ENCODE measurements around the gene BRSK1.

BRSK1 gene

DNA sequence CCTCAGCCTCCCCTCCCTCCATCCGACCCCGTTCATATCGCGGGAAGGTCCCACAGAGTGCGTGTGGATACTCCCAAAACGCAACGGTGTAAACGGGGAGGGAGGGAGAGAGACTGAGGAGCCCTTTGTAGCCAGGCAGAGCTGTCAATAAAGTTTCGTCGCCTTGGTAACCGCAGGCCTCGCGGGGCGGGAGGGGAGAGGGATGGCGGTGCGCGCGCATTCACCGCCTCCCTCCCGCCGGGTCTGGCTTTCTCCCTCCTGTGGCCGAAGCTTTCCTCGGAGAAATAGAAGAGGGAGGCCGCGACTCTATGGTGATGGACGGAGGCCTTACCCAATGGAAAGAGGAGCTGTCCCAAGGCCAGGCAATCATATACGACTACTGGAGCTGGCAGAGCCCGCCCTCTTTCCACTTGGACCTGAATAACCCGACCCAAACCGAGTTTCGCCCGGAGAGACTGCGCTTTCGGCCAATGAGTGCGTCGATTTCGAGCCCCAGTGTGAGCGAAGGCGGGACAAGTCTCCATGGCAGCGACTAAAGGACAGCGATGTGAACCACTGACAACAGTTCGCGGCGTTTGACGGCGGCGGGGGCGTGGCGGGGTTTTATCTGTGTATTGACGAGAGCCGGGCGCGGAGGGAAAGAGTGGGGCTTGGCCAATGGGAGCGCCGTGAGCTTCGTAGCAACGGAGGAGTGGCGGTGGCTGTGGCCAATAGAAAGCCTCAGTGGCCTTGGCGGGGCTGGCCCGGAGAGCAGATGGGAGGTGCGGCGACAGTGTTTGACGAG lies 55.5 kb downstream of the BRSK1 start, which contains the start of gene KMT5C:
TSS of gene KMT5C (plus strand) at position 772 of the 784 bp plus-strand sequence. CDS start 2,061 bp downstream, outside the sequence.
- peak; percentile 100 for DNase-seq

DNA sequence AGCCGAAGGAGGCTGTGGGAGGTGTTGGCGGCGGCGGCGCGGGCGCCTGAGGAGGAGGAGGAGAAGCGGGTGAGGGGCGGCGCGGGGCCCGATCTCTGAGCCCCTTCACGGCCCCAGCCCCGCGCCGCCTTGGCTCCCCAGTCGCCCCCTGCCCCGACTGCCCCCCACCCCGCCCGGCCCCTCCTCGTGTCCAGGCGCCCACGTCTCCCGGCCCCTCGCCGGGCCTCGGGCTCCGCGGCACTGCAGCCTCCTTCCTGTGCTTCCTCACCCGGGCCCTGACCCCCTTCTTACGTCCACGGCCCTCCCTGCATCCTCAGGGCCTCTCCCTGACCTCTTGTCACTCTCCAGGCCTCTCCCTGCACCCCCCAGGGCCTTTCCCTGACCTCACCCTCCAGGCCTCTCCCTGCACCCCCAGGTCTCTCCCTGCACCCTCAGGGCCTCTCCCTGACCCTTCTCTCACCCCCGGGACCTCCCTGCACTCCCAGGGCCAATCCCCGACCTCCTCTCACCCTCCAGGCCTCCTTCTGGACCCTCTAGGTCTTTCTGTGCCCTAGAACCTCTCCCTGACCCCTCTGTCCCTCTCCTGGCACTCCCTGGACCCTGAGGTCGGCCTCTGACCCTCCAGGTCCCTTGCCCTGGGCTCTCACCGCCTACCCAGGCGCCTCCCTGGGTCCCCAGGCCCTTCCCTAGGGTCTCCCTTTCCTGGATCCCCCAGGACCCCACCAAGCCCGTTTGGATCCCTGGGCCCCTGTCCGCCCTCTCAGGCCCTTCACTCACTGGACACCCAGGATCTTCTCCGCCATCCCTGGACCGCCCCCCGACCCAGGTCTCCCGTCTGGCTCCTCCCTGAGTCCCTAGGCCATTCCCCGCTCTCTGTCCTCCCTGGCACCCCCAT lies 56.3 kb downstream of the BRSK1 start:
- DNase-seq, result no peak

DNA sequence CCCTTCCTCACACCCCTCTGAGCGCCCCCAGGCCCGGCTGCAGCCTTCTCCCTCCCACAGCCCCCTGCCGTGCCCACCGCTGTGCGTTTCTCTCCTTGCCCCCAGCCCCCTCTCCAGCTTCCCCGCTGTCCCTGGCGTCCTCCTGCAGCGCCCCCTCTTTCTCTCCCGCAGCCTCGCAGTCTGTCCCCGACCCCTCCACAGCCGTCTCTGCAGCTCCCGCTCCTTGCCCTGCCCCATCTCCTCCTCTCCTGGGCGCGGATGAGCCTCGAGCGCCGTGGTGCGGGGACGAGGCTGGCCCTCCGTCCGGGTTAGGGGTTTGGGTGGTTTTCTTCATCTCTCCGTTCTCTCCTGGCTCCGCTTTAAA lies 57.0 kb downstream of the BRSK1 start:
- no peak for DNase-seq

DNA sequence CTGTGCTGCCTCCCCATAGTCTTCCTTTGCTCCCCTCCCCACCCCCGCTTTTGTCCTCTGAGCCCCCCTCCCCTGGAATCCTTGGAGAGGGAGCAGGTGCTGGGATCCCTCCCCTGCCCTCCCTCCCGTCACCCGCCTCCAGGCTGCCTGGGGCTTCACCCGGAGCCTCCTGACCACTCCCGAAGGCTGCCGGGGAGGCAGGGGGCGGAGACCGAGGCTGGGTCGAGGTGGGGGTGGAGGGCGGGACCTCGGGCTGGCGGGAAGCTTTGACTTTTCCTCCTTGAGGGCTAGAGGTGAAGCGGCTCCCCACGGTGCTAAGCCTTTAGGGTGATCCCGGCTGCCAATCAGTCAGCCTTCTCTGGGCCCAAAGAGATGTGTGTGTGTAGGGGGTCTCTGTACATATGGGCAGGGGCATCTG lies 57.4 kb downstream of the BRSK1 start:
- DNase-seq, result peak; percentile 64

DNA sequence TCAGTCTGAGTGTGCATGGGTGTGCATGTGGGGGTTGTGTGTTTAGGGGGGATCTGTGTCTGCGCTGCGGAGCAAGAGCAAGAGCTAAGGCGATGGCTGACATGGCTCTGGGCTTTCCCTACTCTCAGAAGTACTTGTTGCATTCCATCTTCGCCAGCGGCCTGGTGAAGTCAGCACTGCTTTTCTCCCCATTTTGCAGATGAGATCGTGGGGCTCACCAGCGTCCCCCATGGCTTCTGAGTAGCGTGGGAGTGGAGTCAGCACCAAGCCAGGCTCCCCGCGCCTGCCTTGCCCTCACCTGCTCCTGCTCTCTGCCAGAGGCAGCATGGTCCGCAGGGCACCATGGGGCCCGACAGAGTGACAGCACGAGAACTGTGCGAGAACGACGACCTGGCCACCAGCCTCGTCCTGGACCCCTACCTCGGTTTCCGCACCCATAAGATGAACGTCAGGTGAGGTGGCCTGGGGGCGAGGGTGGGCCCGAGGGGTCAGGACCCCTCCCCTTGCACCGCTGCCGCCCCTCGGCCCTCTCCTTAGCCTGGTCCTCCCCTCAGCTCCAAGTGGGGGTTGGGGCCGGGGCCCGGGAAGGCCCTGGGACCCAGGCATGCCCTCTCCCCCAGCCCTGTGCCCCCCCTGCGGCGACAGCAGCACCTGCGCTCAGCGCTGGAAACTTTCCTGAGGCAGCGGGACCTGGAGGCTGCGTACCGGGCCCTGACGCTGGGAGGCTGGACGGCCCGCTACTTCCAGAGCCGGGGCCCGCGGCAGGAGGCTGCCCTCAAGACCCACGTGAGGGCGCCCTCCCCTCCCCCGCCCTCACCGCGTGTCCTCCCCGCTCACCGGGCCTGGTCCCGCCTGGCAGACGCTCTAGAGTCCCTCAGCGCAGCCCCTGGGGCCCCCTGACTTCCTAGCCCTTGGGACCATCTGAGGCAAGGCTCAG lies 58.1 kb downstream of the BRSK1 start:
- DNase-seq, result no peak

DNA sequence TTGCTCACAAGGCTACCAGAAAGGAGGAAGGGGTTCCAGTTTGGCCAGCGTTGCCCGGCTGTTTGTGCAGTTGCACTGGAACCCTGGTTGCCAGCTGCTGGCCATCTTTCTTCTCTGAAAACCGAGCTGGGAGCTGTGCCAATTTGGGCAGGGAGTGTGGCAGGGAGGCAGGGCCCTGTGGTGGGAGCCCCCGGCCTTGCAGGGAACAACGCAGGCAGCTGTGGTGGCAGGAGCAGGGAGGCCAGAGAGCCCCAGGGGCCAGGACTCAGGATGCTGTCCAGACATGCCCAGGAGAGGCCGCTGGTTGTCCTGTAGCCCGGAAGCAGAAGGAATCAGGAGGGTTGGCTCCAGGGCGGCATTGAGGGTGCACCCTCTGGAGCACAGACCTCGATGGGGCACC lies 60.6 kb downstream of the BRSK1 start:
- DNase-seq, result no peak

DNA sequence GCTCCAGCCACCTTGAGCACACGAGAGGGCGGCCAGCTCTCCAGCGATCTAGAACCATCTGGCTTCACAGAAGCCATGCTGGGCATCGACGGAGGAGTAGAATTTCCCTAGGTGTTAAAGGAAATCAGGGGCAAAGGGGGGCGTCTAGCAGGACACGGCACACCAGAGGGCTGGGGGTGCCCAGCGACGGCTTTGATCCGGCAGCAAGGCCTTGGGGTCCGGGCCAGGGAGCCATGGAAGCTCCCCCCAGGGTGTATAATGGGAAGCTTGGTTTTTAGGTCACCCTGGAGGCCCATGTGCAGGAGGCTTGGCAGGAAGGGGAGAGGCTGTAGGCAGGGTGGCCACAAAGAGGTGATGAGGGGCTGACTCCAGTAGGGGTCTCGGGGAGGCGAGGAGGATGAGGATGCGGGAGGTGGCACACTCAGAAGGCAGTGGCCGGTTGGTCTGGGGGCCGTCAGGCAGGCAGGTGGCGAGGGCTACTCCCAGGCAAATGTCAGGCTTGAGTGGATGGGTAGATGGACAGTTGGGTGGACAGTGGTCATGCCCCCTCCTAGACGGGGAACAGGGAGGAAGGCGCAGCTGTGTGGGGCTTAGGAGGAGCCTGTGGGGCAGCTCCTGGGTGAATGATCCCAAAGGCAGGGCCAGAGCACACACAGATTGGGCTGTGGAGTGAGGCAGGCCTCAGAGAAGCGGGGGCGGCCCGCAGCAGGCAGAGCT lies 61.5 kb downstream of the BRSK1 start:
- DNase-seq, result no peak

DNA sequence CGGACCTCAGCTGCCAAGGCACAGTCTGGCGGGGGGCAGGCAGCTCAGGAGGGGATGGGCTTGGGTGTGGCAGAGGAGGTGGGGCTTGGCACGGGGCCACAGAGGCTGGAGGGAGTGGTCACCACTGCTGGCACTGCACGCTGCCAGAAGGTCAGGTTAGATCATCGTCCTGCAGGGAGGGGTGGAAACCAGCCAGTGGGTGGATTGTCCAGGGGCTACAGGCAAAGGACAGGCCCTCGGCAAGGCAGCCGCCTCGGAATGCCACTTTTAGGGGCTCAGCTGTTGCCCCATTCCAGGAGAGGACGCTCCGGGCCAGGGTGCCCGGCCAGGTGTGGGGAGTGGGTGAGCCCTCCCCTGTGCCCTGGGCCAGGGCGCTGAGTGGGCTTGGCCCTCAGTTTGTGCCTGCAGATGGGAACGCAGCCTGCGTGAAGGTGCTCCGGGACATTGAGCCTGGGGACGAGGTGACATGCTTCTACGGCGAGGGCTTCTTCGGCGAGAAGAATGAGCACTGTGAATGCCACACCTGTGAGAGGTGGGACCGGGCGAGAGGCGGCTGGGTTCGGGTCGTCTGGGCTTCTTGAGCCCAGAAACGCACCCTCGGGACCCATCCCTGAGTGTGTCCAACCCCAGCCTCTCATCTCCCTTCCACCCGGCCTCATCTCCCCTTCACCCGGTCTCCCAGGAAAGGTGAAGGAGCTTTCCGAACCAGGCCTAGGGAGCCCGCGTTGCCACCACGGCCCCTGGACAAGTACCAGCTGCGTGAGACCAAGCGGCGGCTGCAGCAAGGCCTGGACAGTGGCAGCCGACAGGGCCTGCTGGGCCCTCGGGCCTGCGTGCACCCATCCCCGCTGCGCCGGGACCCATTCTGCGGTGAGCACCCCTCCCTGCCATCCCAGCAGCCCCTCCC lies 62.3 kb downstream of the BRSK1 start:
- no peak for DNase-seq

DNA sequence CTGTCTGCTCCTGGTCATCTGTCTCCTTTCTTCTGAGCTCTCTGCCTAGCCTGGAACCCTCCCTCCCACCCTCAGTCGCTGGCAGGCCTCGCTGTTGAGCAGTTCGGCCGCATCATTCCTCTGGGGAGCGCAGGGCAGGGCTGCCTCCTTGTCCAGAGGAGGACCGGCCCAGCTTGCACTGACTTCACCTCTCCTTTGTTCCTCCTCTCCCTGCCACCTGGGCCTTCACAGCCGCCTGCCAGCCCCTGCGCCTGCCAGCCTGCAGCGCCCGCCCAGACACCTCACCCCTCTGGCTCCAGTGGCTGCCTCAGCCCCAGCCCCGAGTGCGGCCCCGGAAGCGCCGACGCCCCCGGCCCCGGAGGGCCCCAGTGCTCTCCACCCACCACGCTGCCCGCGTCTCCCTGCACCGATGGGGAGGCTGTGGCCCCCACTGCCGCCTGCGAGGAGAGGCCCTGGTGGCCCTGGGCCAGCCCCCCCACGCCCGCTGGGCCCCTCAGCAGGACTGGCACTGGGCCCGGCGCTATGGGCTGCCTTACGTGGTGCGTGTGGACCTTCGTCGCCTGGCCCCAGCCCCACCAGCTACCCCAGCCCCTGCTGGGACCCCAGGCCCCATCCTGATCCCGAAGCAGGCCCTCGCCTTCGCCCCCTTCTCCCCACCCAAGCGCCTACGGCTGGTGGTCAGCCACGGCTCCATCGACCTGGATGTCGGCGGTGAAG lies 63.1 kb downstream of the BRSK1 start:
- no peak for DNase-seq

DNA sequence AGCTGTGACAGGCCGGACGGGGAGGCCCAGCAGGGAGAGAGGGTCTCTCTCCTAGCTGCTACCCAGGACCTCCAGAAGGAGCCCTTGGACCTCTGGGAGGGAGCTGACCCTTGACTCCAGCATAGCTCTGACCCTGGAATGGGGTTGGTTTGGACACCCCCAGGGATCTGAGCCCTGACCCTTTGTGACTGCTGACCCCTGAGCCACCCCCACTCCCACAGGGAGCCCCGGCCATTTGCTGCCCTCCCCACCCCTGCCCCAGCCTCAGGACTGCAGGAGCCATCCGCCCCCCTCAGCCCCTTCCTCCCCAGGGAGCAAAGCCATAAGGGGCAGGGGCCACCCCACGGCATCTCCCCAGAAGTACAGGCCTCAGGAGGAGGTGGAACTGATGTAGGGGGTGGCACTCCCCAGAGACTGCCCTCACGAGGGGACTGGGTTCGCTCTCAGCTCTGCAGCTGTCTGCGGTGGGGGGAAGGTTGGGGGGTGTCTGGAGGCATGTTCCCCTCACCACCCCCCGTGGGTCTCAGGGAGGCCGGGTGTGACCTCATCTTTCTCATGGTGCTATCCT lies 63.7 kb downstream of the BRSK1 start:
- no peak for DNase-seq

DNA sequence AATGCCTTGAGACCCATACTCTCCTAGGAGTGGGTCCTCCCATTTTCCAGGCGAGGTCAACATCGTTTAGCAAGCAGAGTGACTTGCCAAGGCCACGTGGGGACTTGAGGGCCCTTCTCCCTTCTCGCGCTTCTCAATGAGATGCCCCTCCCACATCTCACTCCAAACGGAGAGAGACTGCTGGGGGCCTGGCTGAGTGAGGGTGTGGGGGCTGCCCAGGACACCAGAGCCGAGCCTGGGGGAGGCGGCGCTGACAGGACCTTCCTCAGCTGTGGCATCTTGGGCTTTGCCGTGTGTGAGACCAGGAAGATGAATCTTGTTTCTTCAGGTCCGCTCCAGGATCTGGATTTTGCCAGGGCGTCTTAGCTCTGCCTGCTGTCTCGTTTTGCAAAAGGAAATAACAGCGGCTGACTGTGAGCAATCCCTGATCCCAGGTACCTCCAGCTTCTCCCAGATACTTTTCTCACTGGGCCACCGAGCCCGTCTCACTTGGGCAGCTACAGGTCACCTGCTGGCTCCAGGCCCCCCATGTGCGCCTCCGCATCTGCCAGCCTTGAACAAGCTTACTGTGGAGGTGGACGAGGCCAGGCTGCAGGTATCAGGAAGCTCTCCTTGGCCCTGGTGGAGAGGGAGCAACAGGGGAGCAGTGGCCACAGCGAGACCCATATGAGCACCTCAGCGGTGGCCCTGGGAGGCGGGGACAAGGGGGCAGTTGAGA lies 64.7 kb downstream of the BRSK1 start:
- DNase-seq, result no peak

DNA sequence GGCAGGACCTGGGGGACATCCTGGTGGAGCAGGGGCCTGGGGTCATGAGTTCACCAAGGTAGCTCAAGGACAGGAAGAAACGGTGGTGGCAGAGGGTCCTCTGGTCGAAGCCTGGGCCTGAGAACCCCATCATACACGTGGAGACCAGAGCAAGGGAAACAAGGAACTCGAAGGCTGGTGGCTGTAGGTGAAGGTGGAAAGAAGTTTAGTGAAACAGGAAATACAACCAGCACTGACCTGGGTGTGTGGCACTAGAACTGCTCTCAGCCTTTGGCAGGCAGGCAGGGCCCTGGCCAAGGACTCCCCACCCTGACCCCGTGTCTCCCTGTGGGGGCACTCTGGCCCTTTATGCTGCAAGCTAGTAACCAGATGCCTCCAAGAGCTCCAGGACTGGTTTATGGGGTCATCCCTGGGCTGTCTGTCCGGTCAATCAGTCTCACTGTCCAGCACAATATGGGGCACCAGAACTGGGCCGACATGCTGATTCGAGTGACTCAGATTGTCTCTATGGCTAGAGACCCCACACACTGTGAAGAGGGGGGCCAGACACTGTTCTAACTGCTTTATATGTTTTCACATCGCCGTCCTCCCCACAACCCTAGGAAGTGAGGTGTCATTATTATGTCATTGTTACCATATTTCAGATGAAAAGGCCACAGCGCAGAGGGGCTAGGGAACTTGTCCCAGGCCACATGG lies 67.0 kb downstream of the BRSK1 start:
- DNase-seq, result no peak

DNA sequence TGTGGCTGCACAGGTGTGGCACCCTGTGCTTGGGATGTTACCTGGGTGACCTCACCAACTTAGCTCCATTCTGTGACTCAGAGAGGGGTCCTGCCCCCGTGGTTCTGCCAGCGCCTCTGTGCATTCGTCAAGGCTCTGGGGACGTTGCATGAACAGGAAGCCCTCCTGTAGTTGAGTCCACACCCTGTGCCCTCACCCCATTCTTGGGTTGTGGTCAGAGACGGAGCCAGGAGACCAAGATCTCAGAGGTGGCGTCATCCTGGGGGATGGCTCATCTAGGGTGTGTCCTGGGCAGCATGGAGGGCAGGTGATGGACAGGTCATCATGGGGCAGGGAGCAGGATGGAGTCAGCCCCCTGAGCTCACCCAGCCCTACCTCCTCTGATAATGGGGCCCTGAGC lies 68.2 kb downstream of the BRSK1 start:
- DNase-seq, result no peak

DNA sequence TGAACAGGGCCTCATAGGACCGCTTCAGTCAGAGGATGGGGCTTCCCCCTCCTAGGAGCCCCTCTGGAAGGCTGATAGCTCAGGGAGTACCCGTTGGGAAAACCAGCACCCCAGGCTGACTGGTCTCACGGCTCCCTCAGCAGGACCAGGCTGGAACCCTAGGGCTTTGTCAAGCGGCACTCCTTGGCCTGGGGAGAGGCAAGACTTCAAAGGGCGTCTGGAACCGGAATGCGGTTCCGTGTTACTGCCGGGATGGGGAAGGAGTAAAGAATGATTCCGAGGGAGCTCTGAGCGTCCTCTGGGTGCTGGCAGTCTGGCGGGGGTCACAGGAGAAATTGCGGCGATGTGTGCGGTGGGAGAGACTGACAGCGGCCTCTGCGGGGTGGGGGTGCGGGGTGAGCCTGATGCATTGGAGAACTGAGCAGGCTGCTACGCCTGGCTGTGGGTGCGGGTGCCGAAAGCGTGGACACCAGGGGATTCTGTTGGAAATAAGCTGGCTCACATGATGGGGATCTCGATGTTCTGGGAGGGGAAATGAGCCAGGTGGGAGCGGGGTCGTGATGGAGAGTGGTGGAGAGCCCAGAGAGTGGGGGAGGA lies 68.8 kb downstream of the BRSK1 start:
- no peak for DNase-seq

DNA sequence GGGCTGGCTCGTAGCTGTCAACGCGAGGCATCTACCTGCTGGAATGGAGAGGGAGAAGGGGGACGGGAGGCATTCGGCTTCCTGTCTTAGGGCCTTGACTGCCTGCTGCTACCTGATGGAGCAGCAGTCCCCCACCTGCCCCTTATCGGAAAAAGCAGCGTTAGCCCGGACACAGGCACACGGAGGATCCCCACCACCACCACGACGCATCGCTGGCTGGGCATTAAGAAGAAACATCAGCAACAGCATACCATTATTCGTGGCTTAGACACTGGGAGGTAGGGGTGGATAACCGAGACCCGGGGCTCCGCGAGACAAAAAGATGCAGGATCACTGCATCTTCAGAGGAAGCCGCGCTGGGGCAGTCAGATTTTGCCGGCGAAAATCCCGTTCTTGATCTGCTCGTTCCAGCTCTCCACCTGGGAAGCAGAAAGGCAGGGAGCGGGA lies 69.6 kb downstream of the BRSK1 start:
- DNase-seq, result no peak

DNA sequence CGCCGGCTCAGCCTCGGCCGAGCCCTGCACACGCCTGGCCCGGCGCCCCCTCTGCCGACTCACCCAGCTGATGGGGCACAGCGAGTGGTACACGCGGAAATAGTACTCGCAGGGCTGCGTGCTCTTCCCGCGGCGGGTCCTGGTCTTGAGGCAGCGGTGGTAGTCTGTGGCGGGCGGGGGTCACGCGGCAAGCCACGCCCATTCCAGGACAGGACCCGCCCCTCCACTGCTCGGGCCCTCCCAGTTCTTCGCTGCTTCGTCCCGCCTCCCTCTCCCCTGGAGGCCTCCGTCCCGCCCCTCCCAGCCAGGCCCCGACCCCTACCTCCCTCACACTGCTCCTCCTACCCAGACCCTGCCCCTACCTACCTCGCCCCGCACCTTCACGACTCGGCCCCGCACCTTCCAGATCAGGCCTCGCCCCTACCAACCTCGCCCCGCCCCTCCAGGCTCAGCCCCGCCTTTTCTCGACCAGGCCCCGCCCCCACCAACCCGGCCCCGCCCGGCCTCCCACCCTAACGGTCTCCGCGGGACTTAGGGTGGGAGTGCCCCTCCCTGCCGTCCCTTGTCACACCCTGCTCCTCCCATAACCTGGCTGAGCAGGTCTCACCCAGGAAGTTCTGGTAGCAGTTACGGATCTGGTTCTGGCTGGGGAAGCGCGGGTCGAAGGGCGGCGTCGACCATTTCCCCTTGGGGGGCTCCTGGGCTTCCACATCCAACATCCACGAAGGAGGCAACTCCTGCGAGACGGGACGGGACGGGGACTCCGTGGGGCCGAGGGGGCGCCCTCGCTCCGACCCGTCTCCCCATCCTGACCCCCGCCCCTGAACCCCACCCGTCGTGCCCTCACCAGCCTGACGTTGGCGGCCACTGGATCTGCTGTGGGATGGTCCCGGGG lies 70.3 kb downstream of the BRSK1 start:
- DNase-seq, result peak; percentile 59

DNA sequence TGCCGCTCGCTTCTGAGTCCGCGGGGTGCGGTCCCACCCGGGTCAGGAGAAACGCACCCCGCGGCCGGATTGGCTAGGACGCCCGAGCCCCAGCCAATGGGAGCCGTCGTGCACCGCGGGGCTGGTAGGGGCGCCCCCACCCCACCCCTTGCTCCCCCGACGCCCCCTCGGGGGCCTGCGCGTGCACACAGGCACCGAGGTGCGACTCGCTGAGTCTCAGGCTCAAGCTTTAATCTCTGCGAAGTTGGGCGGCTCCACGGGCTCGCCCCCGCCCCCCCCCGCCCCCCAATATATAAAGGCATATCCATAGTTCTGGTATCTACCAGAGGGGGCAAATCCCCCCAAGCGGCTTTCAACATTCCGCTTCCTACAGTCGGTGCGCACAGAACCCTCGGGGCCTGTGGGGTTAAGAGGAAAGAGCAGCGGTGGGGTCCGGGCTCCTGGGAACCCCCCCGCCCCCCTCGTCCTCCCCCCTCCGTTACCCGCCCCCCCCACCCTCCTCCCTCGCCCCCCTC lies 71.0 kb downstream of the BRSK1 start, which contains the start of gene COX6B2:
TSS of gene COX6B2 (minus strand) at position 22 of the 515 bp plus-strand sequence. CDS start 198 bp downstream, outside the sequence.
- DNase-seq, result no peak

Data from stimulated activated CD4-positive, alpha-beta T cell treated with anti-CD3 and anti-CD28 coated beads, Interleukin-12 subunit alpha, Interleukin-12 subunit beta, amount 100 ng/mL, for 4 hours (primary cell).